Mammary epithelial cell (primary cell): ENCODE data around the gene HLA-DQB1.

Experiments
- CTCF ChIP-seq, 2 donors: IDR thresholded peaks in 1 of 2; conservative IDR thresholded peaks in 1 of 2; 2 replicates each; pipeline ENCODE4 v1.5.1; 2011 to 2012; ENCODE audit warnings: inconsistent platforms in 2 of 2, low read length in 2 of 2, mild to moderate bottlenecking in 2 of 2, control low read depth in 1 of 2, low read depth in 1 of 2; ENCODE audit not compliant: insufficient read depth in 1 of 2; ENCODE audit errors: extremely low read depth in 1 of 2
- EZH2 ChIP-seq: IDR thresholded peaks from 2 replicates; pipeline ENCODE4 v1.6.1; 2012; ENCODE audit warnings: low read length, inconsistent platforms, borderline replicate concordance

- no peak for TF ChIP-seq CTCF (conservative IDR thresholded peaks at IDR 0.05 in 1 of 2, IDR thresholded peaks at IDR 0.05 in 1 of 2; ENCODE audit: extremely low read depth in 1 of 2, insufficient read depth in 1 of 2, low read depth in 1 of 2, low read length in 2 of 2)
- no peak for TF ChIP-seq EZH2
These were observed 23.7 kb downstream of the HLA-DQB1 start for GRCh38 chr6:32642720-32643106.
